IMR-90 (cell line): Measurements from ENCODE around the gene IRAK1BP1. TPM values are rescaled to one million over a fixed set of nuclear protein-coding genes. Genes with fewer than 3 reads are reported as not detected.

ENCODE experiments used
- ATAC-seq: fragments of 200-7000 bp; cut with Tn5 transposase; 2 replicates; pipeline ENCODE4 v1.9.1; 2020; ENCODE audit warnings: low read depth, mild to moderate bottlenecking, moderate library complexity
- BruUV-seq: library from RNA; stranded (reverse); fragments of 400-500 nt; replicated peaks from 2 replicates; lab custom pipeline; 2021; lab: Mats Ljungman, UMichigan
- CTCF ChIA-PET: fragments of 300-600 bp; formaldehyde crosslinking; extraction: SDS; loops from one replicate; lab custom pipeline; 2021; ENCODE audit warnings: antibody characterized with exemption; lab: Yijun Ruan, JAX
- POLR2A ChIA-PET: fragments of 300-600 bp; sonication (Branson Sonifier 250); formaldehyde crosslinking; loops from one replicate; lab custom pipeline; 2022; ENCODE audit warnings: antibody characterized with exemption; ENCODE audit not compliant: unreplicated experiment; lab: Charles Lee
- DNase-seq: peaks from one replicate; pipeline ENCODE4 v3.0.0; 2013
- H2AFZ ChIP-seq: replicated peaks from 2 replicates; pipeline ENCODE3; 2013; ENCODE audit warnings: low read length, mild to moderate bottlenecking; ENCODE audit not compliant: poor library complexity
- H2AK5ac ChIP-seq: 2 replicates; pipeline ENCODE4 v1.6.1; 2013; ENCODE audit warnings: low read depth, low read length, inconsistent platforms
- H2AK9ac ChIP-seq: replicated peaks from 2 replicates; pipeline ENCODE3; 2013; ENCODE audit warnings: mild to moderate bottlenecking, low read depth, low read length, moderate library complexity; ENCODE audit not compliant: poor library complexity
- H2BK120ac ChIP-seq: 2 replicates; pipeline ENCODE4 v1.6.1; 2013; ENCODE audit warnings: low read depth, low read length, inconsistent platforms
- H2BK15ac ChIP-seq: 3 replicates; pipeline ENCODE4 v1.6.1; 2013; ENCODE audit warnings: low read depth, low read length, inconsistent platforms
- H2BK20ac ChIP-seq: 2 replicates; pipeline ENCODE4 v1.6.1; 2013; ENCODE audit warnings: low read depth, mild to moderate bottlenecking, inconsistent platforms, low read length, moderate library complexity
- H2BK5ac ChIP-seq: 2 replicates; pipeline ENCODE4 v1.6.1; 2013; ENCODE audit warnings: mild to moderate bottlenecking, low read depth, low read length, inconsistent platforms; ENCODE audit not compliant: poor library complexity, severe bottlenecking
- H3K14ac ChIP-seq: replicated peaks from 2 replicates; pipeline ENCODE4 v1.6.1; 2013; ENCODE audit warnings: low read depth, low read length, inconsistent platforms
- H3K18ac ChIP-seq: 2 replicates; pipeline ENCODE4 v1.6.1; 2013; ENCODE audit warnings: low read depth, low read length, control low read depth
- H3K23ac ChIP-seq: 2 replicates; pipeline ENCODE4 v1.6.1; 2013; ENCODE audit warnings: low read depth, low read length, inconsistent platforms
- H3K27ac ChIP-seq: 2 replicates; pipeline ENCODE4 v1.5.1; 2013; ENCODE audit warnings: mild to moderate bottlenecking, control low read depth, low read length; ENCODE audit not compliant: insufficient read depth
- H3K27me3 ChIP-seq: 2 replicates; pipeline ENCODE4 v1.6.1; 2013; ENCODE audit warnings: low read length; ENCODE audit not compliant: control insufficient read depth, insufficient read depth
- H3K36me3 ChIP-seq: 2 replicates; pipeline ENCODE4 v1.6.1; 2013; ENCODE audit warnings: low read length, mixed read lengths; ENCODE audit not compliant: control insufficient read depth, insufficient read depth
- H3K4ac ChIP-seq: 2 replicates; pipeline ENCODE4 v1.6.1; 2013; ENCODE audit warnings: low read depth, low read length, inconsistent platforms
- H3K4me1 ChIP-seq: 2 replicates; pipeline ENCODE4 v1.6.1; 2013; ENCODE audit warnings: low read length, mixed read lengths; ENCODE audit not compliant: control insufficient read depth, insufficient read depth
- H3K4me2 ChIP-seq: 2 replicates; pipeline ENCODE4 v1.6.1; 2013; ENCODE audit warnings: low read depth, mild to moderate bottlenecking, control low read depth, low read length, moderate library complexity
- H3K4me3 ChIP-seq: 2 replicates; pipeline ENCODE4 v1.5.1; 2013; ENCODE audit warnings: low read depth, mild to moderate bottlenecking, control low read depth, low read length, moderate library complexity; ENCODE audit not compliant: insufficient read depth
- H3K56ac ChIP-seq: 2 replicates; pipeline ENCODE4 v1.6.1; 2013; ENCODE audit warnings: low read length, inconsistent platforms; ENCODE audit not compliant: insufficient read depth; ENCODE audit errors: extremely low read depth
- H3K79me1 ChIP-seq, 2 experiments: 2 replicates each; pipeline ENCODE4 v1.6.1; 2013; ENCODE audit warnings: low read length in 2 of 2, inconsistent platforms in 1 of 2, low read depth in 1 of 2
- H3K9ac ChIP-seq: 2 replicates; pipeline ENCODE4 v1.6.1; 2013; ENCODE audit warnings: low read depth, low read length, control low read depth
- H3K9me1 ChIP-seq: 2 replicates; pipeline ENCODE4 v1.6.1; 2013; ENCODE audit warnings: low read length, inconsistent platforms; ENCODE audit not compliant: insufficient read depth
- H3K9me3 ChIP-seq: 2 replicates; pipeline ENCODE4 v1.6.1; 2013; ENCODE audit warnings: low read length; ENCODE audit not compliant: control insufficient read depth, insufficient read depth
- H4K20me1 ChIP-seq: 2 replicates; pipeline ENCODE4 v1.6.1; 2013; ENCODE audit warnings: low read length, inconsistent platforms; ENCODE audit not compliant: insufficient read depth
- H4K5ac ChIP-seq: 2 replicates; pipeline ENCODE4 v1.6.1; 2013; ENCODE audit warnings: mild to moderate bottlenecking, low read depth, low read length, control low read depth
- H4K8ac ChIP-seq, 2 experiments: 2 replicates each; pipeline ENCODE4 v1.6.1; 2013; ENCODE audit warnings: low read depth in 2 of 2, low read length in 2 of 2, control low read depth in 1 of 2, inconsistent platforms in 1 of 2
- H4K91ac ChIP-seq: 2 replicates; pipeline ENCODE4 v1.6.1; 2013; ENCODE audit warnings: low read depth, low read length, inconsistent platforms; ENCODE audit not compliant: insufficient read depth
- BHLHE40 ChIP-seq: fragments of 150-350 bp; IDR thresholded peaks from 2 replicates; pipeline ENCODE4 v1.6.1; 2016; ENCODE audit warnings: mild to moderate bottlenecking, low read depth, low read length
- RAD21 ChIP-seq: IDR thresholded peaks from 2 replicates; pipeline ENCODE4 v1.6.1; 2012; ENCODE audit warnings: low read length, improper control_type of control experiment
- RCOR1 ChIP-seq: IDR thresholded peaks from 2 replicates; pipeline ENCODE4 v1.6.1; 2012; ENCODE audit warnings: mild to moderate bottlenecking, low read length, improper control_type of control experiment; ENCODE audit not compliant: insufficient replicate concordance
- RFX5 ChIP-seq: IDR thresholded peaks from 2 replicates; pipeline ENCODE4 v1.8.0; 2012; ENCODE audit warnings: low read depth, mild to moderate bottlenecking, low read length, moderate library complexity
- dilution Hi-C: fragments of 300-500 bp; cut with HindIII; formaldehyde crosslinking; loops from one replicate; pipeline ENCODE4 v1.14.3; 2018; ENCODE audit warnings: low sequenced_read_pairs; ENCODE audit not compliant: unreplicated experiment
- in situ Hi-C: fragments of 300-500 bp; cut with MboI; formaldehyde crosslinking; loops from 3 replicates; pipeline ENCODE4 v1.14.3; 2019; ENCODE audit warnings: low sequenced_read_pairs, inconsistent platforms, mixed read lengths
- intact Hi-C: fragments of 100-400 bp; cut with micrococcal nuclease; formaldehyde crosslinking; loops from 2 replicates; pipeline ENCODE4 v1.10.0; 2022
- polyA plus RNA-seq, 3 experiments: library from polyadenylated mRNA; depleted of rRNA; stranded (reverse); fragments of >200 nt; gene quantifications; 2 replicates each; pipeline ENCODE4 v1.2.3, GENCODE V29; 2012; ENCODE audit warnings: low replicate concordance in 1 of 3
- total RNA-seq: library from RNA; depleted of rRNA; stranded (reverse); fragments of >200 nt; gene quantifications from 2 replicates; pipeline ENCODE4 v1.2.3, GENCODE V29; 2012

Gene IRAK1BP1
- total and polyA plus RNA-seq, 2 of the 4 experiments (the other 2 are of a cell fraction): 0.94 to 2.2 TPM

DNA sequence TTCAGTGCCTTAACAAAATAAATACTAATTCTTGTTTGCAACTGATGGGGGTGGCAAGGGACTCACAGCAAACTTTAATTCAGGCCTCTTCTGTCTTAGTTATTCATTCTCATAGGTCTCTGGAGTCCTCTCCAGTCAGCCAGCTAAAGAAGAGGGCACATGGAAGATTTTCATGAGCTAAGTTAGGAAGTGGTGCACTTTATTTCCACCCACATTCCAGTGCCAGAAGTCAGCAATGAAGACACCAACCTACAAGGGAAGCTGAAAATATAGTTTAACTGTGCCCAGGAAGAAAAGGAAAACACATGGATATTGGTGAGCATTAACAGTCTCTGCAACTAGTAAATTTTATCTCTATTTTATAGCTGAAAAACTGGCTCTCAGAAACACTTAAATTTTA lies 16.7 kb upstream of the IRAK1BP1 start:
- CTCF ChIA-PET: no interaction called here
- Histone ChIP-seq H3K36me3 (no peaks in the 10 kb centered on the region), H3K14ac (no peak overlapping the region), H3K27me3 (no peaks in the 10 kb centered on the region), H2BK5ac (no peak overlapping the region), H2BK15ac (no peak overlapping the region), H3K9me3 (no peaks in the 10 kb centered on the region), H3K9ac (no peak overlapping the region), H3K18ac (no peak overlapping the region), H2BK20ac (no peak overlapping the region), H3K4me2 (no peak overlapping the region), H3K4me1 (no peaks in the 10 kb centered on the region), H3K23ac (no peak overlapping the region), H4K5ac (no peak overlapping the region), H4K8ac (no peak overlapping the region), H2AK5ac (no peak overlapping the region), H3K79me1 (no peaks in the 10 kb centered on the region), H2AK9ac (no peak overlapping the region), H3K4ac (no peak overlapping the region), H2BK120ac (no peak overlapping the region), H4K20me1 (no peaks in the 10 kb centered on the region), H3K9me1 (no peaks in the 10 kb centered on the region; the same call in 1 of the 2 replicates), H3K56ac (no peak overlapping the region), H2AFZ (no peak overlapping the region), H4K91ac (no peak overlapping the region), H3K27ac (no peak overlapping the region), H3K4me3 (no peak overlapping the region)
- intact Hi-C loops: no loop called here
- in situ Hi-C loops: no loop called here
- dilution Hi-C loops: no loop called here
- DNase-seq: no peak
- POLR2A ChIA-PET: no interaction called here
- no peak for ATAC-seq
- TF ChIP-seq RCOR1 (no peak), BHLHE40 (no peak), RAD21 (no peak), RFX5 (no peak)
- no TSS peak for BruUV-seq
